Measurements from ENCODE around the gene ETV5. TPM values are rescaled to one million over a fixed set of nuclear protein-coding genes. Genes with fewer than 3 reads are reported as not detected.

The ETV5 gene
- polyA plus RNA-seq, 1 of the 3 experiments (the other 2 are of a cell fraction), result 20.9 TPM

DNA sequence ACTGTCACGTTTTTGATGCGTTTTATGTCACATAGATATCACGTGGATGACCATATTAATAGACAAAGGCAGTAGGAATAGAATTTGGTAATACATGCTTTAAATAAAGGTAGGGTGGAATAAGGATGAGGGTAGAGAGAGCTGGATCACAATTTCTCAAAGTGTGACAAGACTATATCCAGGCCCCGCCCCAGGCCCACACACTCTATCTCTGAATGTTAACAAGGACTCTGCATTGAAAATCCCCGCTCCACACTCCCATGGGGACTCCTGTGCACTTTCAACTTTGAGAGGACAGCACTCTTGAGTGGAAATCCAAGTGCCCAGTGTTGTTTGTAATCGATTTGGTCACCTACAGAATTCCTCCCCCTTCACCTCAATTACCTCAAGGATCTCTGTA lies 31.4 kb downstream of the ETV5 start:
- no peak overlapping the region for H3K4me3 ChIP-seq (ENCODE audit: low read depth in 2 of 2, low read length in 1 of 2)
- CTCF ChIA-PET, result interaction anchor here (1.2 kb wide), 1 partner anchor 74 kb away, joined by 4 read pairs; no protein-coding TSS in a partner anchor
- no peaks in the 10 kb centered on the region for H3K9me2 ChIP-seq
- no peaks in the 10 kb centered on the region for H3K27me3 ChIP-seq (ENCODE audit: insufficient read depth)
- no peak overlapping the region for H3K27ac ChIP-seq (ENCODE audit: low read depth in 2 of 2, low read length in 1 of 2)
- WGBS (ENCODE audit: low lambda C conversion rate), result 79% methylated on average over 6 of the region's 6 CpGs
- no peak overlapping the region for H2AFZ ChIP-seq (ENCODE audit: low read depth)
- POLR2A ChIA-PET, result no interaction called here
- H3K4me1 ChIP-seq (ENCODE audit: control insufficient read depth in 1 of 2, insufficient read depth in 2 of 2, low read depth in 1 of 2, low read length in 1 of 2), result no peaks in the 10 kb centered on the region; a peak in 1 of 4 replicates
- peaks cover under 1% of the 10 kb centered on the region; the same call in 1 of the 2 replicates for H3K79me2 ChIP-seq (ENCODE audit: insufficient read depth)
- H3K9me3 ChIP-seq, result 0 out of 2 replicates have a peak, but pooled peaks cover 10% of the 10 kb centered on the region
- H4K20me1 ChIP-seq (ENCODE audit: insufficient read depth), result no peaks in the 10 kb centered on the region
- no peak overlapping the region for H3K9ac ChIP-seq
- H3F3A ChIP-seq (replicated peaks; ENCODE audit: insufficient read depth), result no peaks in the 10 kb centered on the region
- no peak overlapping the region for H3K4me2 ChIP-seq
- TF ChIP-seq TAF1 (IDR thresholded peaks at IDR 0.05; ENCODE audit: borderline replicate concordance, low read depth, low read length), result no peak
- no peak for TF ChIP-seq SMC3 (IDR thresholded peaks at IDR 0.05; ENCODE audit: low read depth, low read length)
- TF ChIP-seq YY1 (IDR thresholded peaks at IDR 0.05; ENCODE audit: low read depth), result no peak
- peaks cover 53 to 70% of the 10 kb centered on the region in 2 experiments for H3K36me3 ChIP-seq (replicated peaks in 1 of 2; ENCODE audit: control insufficient read depth in 1 of 2, insufficient read depth in 2 of 2, low read length in 1 of 2)
- no peak for DNase-seq

DNA sequence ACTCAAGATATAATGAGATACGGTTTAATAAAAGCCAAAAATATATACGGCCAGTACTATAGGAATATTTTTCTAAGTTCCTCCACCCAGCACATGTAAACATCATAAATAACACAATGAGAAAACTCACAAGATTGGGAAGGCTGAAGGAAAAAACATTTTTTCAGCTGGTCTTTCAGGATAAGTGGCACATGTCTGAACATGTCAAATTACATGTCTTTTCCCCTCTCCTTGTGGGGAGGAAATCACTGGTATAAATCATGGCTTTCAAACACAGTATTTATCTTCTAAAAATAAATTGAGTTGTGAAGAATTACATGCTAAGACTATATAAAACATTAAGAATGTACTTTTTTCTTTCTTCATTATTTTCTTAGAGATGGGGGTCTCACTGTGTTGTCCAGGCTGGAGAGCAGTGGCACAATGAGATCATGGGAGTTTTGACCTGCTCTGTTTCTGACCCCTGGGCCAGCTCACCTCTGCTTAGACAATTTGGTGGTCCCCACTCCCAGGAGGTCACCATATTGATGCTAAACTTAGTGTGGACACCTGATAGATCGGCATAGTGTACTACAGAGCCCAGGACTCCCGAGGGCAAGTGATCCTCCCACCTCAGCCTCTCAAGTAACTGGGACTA lies 32.8 kb downstream of the ETV5 start:
- ChIA-PET POLR2A (no interaction called here), CTCF (interaction anchor here (1.6 kb wide), 1 partner anchor 183 kb away, joined by 4 read pairs; no protein-coding TSS in a partner anchor)
- H4K20me1 ChIP-seq (ENCODE audit: insufficient read depth), result no peaks in the 10 kb centered on the region
- no peaks in the 10 kb centered on the region for H3F3A ChIP-seq (replicated peaks; ENCODE audit: insufficient read depth)
- H3K4me3 ChIP-seq (ENCODE audit: low read depth in 2 of 2, low read length in 1 of 2), result no peak overlapping the region
- H3K4me2 ChIP-seq, result no peak overlapping the region
- 0 out of 2 replicates have a peak, but pooled peaks cover 10% of the 10 kb centered on the region for H3K9me3 ChIP-seq
- H3K4me1 ChIP-seq (ENCODE audit: control insufficient read depth in 1 of 2, insufficient read depth in 2 of 2, low read depth in 1 of 2, low read length in 1 of 2), result peaks cover 0 to 2% of the 10 kb centered on the region in 2 experiments; a peak in 1 of 4 replicates
- no peaks in the 10 kb centered on the region; the same call in 1 of the 2 replicates for H3K79me2 ChIP-seq (ENCODE audit: insufficient read depth)
- H2AFZ ChIP-seq (ENCODE audit: low read depth), result no peak overlapping the region
- no peak for DNase-seq
- TF ChIP-seq FOXM1 (IDR thresholded peaks at IDR 0.05; ENCODE audit: low read depth) (no peak), POLR2AphosphoS5 (IDR thresholded peaks at IDR 0.05; ENCODE audit: low read depth, low read length) (no peak), NFIC (IDR thresholded peaks at IDR 0.05; ENCODE audit: borderline replicate concordance) (no peak), JUND (IDR thresholded peaks at IDR 0.05) (no peak), CHD2 (IDR thresholded peaks at IDR 0.05; ENCODE audit: low read length, partially characterized antibody) (no peak), NRF1 (IDR thresholded peaks at IDR 0.05; ENCODE audit: low read depth, low read length) (no peak), TEAD4 (IDR thresholded peaks at IDR 0.05; ENCODE audit: borderline replicate concordance, insufficient read depth) (no peak), GATA2 (CRISPR knock-in tag; IDR thresholded peaks at IDR 0.05) (no peak), RAD21 (IDR thresholded peaks at IDR 0.05; ENCODE audit: low read length) (no peak), FOXJ3 (CRISPR knock-in tag; IDR thresholded peaks at IDR 0.05) (no peak), MXI1 (IDR thresholded peaks at IDR 0.05; ENCODE audit: low read depth, low read length) (no peak), EZH2phosphoT487 (IDR thresholded peaks at IDR 0.05; ENCODE audit: borderline replicate concordance, low read depth) (no peak), SIN3A (IDR thresholded peaks at IDR 0.05; ENCODE audit: borderline replicate concordance, low read depth, low read length) (no peak), SMC3 (IDR thresholded peaks at IDR 0.05; ENCODE audit: low read depth, low read length) (no peak)
- TF ChIP-seq, protein P1, sequence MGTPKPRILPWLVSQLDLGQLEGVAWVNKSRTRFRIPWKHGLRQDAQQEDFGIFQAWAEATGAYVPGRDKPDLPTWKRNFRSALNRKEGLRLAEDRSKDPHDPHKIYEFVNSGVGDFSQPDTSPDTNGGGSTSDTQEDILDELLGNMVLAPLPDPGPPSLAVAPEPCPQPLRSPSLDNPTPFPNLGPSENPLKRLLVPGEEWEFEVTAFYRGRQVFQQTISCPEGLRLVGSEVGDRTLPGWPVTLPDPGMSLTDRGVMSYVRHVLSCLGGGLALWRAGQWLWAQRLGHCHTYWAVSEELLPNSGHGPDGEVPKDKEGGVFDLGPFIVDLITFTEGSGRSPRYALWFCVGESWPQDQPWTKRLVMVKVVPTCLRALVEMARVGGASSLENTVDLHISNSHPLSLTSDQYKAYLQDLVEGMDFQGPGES (IDR thresholded peaks at IDR 0.05; ENCODE audit: low read depth, low read length), result no peak
- TF ChIP-seq, protein P2, sequence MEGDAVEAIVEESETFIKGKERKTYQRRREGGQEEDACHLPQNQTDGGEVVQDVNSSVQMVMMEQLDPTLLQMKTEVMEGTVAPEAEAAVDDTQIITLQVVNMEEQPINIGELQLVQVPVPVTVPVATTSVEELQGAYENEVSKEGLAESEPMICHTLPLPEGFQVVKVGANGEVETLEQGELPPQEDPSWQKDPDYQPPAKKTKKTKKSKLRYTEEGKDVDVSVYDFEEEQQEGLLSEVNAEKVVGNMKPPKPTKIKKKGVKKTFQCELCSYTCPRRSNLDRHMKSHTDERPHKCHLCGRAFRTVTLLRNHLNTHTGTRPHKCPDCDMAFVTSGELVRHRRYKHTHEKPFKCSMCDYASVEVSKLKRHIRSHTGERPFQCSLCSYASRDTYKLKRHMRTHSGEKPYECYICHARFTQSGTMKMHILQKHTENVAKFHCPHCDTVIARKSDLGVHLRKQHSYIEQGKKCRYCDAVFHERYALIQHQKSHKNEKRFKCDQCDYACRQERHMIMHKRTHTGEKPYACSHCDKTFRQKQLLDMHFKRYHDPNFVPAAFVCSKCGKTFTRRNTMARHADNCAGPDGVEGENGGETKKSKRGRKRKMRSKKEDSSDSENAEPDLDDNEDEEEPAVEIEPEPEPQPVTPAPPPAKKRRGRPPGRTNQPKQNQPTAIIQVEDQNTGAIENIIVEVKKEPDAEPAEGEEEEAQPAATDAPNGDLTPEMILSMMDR (IDR thresholded peaks at IDR 0.05), result no peak
- TF ChIP-seq, protein P3, sequence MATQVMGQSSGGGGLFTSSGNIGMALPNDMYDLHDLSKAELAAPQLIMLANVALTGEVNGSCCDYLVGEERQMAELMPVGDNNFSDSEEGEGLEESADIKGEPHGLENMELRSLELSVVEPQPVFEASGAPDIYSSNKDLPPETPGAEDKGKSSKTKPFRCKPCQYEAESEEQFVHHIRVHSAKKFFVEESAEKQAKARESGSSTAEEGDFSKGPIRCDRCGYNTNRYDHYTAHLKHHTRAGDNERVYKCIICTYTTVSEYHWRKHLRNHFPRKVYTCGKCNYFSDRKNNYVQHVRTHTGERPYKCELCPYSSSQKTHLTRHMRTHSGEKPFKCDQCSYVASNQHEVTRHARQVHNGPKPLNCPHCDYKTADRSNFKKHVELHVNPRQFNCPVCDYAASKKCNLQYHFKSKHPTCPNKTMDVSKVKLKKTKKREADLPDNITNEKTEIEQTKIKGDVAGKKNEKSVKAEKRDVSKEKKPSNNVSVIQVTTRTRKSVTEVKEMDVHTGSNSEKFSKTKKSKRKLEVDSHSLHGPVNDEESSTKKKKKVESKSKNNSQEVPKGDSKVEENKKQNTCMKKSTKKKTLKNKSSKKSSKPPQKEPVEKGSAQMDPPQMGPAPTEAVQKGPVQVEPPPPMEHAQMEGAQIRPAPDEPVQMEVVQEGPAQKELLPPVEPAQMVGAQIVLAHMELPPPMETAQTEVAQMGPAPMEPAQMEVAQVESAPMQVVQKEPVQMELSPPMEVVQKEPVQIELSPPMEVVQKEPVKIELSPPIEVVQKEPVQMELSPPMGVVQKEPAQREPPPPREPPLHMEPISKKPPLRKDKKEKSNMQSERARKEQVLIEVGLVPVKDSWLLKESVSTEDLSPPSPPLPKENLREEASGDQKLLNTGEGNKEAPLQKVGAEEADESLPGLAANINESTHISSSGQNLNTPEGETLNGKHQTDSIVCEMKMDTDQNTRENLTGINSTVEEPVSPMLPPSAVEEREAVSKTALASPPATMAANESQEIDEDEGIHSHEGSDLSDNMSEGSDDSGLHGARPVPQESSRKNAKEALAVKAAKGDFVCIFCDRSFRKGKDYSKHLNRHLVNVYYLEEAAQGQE (IDR thresholded peaks at IDR 0.05; ENCODE audit: low read depth, low read length), result no peak
- no peaks in the 10 kb centered on the region for H3K27me3 ChIP-seq (ENCODE audit: insufficient read depth)
- no peak overlapping the region for H3K9ac ChIP-seq
- peaks cover 49 to 63% of the 10 kb centered on the region in 2 experiments for H3K36me3 ChIP-seq (replicated peaks in 1 of 2; ENCODE audit: control insufficient read depth in 1 of 2, insufficient read depth in 2 of 2, low read length in 1 of 2)
- no peaks in the 10 kb centered on the region for H3K9me2 ChIP-seq
- no peak overlapping the region for H3K27ac ChIP-seq (ENCODE audit: low read depth in 2 of 2, low read length in 1 of 2)
- 97% methylated on average over 4 of the region's 4 CpGs for WGBS (ENCODE audit: low lambda C conversion rate)
